Activated T-helper 9 cell treated with anti-CD3 and anti-CD28 coated beads, Interleukin-2, amount 50 U/mL, for 16 hours (primary cell): ENCODE results near the gene CMAS.
"Not testable (repeated sequence)": the region's sequence is repeated elsewhere in the genome, so short reads cannot be mapped to it uniquely, and the experiment has no call there.

ENCODE experiments used
- DNase-seq: peaks from one replicate; pipeline ENCODE4 v3.0.0-alpha.2; 2020; ENCODE audit warnings: low read depth

Gene CMAS

DNA sequence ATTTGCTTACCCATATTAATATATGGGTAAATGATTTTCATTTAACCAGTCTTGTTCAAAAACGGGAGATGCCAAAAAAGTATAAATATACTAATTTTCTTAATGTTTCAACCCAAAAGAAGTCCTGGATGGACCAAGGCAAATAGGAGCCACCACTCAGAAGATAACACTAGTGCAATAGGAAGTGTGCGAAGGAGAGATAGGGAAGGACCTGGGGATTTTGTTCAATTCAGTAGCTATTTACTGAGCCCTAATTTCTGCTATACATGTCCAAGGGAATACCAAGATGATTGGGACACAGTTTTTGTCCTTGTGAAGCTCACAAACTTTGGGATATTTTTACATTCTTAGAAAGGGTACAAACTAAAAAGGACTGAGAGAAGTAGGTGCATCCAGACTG lies 1.5 kb downstream of the CMAS start:
- DNase-seq = no peak

DNA sequence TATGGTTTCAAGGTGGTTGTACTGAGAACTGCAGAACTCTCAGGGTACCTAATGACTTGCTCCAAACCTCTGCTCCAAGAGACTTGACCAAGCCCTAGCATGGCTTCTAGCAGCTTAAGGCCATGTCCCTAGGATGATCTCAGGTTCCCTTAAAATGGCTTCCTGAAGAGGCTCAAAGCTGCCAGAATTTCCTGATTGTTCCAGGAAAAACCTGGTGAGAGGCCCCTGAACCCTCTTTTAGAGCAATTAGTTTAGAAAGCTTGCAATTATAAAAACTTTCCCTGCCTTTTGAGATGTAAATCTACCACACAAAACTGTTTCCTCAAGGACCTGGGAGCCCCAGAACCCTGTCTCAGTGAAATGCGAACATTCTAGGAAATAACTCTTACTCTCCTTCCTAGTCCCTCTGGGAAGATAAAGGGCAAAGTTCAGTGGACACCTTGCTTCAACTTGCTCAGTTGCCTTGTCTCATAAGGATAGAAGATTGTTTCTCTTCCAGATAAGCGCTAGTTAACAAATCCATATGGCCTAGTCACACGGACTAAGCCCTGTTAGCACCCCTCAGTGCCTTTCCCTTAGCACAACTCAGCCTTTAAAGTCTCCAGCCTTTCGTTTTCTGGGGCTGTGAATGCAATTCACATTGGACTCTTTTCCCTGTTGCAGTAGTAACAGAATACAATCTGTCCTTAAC lies 2.5 kb downstream of the CMAS start:
- DNase-seq = no peak

DNA sequence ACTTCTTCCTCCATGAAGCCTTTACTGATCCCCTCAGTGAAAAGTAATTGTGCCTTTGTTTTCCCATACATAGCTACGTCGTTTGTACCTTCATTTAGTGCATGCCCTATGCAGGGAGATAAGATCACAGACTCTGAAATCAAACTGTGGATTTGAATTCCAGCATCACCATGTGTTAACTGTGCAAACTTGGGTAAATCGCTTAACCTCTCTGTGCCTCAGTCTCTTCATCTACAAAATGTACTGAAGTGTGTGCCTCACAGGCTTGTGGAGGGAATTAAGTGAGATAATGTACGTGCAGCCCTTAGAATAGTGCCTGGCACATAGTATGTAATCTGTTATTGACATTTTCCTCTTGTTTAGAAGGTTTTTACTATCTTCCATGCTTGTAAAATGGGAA lies 4.1 kb downstream of the CMAS start:
- DNase-seq = no peak

DNA sequence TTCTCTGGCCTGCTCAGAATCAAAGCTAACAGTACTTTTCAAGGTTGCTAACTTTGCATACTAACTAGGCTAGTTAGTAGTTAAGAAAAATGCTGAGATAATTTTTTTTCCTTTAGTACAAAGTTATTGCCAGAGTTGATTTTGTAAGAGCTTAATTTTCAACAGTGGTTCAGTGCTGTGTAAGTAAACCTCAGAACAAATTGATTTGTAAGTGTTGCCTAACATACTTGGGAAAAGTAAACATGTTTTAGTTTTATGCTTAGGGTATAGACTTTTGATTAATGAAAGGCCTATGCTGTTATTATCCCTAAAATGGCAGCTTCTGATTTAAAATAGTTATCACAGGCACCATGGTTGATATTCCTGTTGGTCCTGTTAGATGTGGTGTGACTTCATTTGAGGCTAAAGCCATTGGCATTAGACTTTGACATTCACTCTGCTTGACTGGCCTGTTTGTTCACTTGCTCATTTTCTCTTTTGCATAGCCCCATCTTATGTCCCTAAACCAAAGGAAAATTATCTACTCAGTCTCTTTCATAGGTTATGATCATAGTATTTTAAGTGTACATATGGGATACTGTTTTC lies 5.2 kb downstream of the CMAS start:
- DNase-seq = no peak

DNA sequence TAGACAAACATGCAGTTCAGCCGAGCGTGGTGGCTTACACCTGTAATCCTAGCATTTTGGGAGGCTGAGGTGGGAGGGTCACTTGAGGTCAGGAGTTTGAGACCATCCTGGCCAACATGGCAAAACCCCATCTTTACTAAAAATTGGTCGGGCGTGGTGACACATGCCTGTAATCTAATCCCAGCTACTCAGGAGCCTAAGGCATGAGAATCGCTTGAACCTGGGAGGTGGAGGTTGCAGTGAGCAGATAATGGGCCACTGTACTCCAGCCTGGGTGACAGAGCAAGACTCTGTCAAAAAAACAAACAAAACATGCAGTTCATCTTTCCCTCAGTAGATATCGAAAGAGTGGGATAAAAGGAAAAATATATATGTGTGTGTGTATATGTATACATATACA lies 7.0 kb downstream of the CMAS start:
- DNase-seq = not testable (repeated sequence)

DNA sequence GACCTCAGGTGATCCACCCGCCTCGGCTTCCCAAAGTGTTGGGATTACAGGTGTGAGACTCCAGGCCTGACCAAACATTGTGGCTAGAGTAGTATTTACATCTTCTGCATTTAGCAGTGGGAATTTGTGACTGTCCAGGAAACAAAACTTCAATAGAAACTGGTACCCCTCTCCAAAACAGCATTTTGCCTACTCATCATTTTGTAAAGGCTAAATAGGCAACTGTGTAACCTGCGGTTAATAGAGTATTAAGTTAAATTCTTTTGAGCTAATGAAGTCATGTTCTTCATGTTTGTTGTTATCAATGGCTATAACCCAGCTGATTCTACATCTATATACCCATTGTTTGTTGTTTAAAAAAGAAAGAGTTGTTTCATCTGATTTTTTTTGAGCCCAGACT lies 8.1 kb downstream of the CMAS start:
- DNase-seq = no peak

DNA sequence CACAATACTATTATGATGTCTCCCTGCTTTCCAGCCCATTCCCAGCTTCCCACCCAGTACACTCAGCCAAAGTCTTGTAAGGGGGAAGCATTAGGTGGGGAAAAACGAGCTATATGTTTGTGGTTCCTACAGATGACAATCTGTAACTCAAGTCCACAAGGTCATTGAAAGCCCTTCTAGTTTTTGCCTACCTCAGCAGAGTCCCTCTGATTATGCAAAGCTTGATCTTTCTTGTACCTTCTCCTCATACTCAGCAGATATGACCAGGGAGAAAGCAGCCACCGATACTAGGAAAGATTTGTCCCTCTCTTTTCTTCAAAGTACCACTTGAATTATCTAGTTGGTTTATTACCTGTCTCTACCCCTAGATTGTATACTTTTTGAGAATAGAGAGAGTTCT lies 10.6 kb downstream of the CMAS start:
- DNase-seq = no peak

DNA sequence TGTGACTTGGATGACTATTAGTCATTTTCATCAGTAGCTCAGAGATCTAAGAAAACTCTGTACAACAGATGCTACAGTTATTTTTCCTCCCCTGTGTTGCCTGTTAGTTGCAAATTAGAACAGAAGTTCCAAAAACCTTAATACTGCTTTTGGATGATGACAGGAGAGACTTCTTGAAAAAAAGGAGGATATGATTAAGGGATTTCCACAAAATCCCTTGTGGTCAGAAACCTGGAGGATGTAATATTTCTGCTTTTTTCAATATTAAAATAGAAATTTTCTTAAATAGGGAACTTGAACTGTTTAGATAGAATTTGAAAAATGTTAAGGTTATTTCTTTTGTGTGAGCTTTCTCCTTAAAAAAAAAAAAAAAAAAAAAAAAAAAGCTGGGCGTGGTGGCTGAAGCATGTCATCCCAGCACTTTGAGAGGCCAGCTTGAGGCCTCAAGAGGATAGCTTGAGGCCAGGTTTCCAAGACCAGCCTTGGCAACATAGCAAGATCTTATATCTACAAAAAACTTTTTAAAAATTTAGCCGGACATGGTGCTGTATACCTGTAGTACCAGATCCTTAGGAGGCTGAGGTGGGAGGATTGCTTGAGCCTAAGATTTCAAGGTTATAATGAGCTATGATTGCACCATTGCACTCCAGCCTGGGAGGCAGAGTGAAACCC lies 14.1 kb downstream of the CMAS start:
- no peak for DNase-seq

DNA sequence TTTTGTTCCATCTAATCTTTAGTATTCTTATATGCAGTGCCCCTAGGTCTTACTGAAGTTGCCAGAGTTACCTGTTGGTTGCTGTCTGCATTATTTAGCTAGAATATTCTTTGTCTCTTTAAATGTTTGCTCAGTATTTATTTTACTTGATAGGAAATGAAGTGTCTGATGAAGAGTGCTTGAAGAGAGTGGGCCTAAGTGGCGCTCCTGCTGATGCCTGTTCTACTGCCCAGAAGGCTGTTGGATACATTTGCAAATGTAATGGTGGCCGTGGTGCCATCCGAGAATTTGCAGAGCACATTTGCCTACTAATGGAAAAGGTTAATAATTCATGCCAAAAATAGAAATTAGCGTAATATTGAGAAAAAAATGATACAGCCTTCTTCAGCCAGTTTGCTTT lies 18.9 kb downstream of the CMAS start:
- no peak for DNase-seq

DNA sequence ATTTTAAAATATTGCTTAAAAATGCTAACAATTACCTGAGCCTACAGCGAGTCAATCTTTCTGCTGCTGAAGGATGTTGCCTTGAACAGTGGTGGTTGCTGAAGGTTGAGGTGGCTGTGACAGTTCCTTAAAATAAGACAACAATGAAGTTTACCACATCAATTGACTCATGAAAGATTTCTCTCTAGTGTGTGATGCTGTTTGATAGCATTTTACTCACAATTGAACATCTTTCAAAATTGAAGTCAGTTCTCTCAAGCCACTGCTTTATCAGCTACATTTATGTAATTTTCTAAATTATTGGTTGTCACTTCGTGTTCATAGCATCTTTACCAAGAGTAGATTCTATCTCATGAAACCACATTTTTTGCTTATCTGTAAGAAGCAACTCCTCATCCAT lies 20.3 kb downstream of the CMAS start:
- no peak for DNase-seq

DNA sequence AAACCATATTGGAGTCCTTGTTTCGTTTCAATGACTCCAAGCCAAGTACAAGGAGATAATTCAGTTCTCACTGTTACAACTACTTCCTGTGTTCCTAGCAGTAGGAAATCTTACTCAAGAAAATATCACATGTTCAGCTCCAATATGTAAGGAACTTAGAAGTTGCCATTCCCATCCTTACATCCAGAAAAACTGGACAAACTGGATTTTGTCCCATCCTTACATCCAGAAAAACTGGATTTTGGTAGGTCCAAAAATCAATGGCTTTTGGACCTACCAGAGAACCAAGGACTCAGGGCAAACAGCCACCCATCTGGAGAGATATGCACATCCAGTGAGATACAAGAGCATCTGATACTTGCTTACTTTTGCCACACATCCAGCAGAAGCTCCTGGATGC lies 23.8 kb downstream of the CMAS start:
- no peak for DNase-seq

DNA sequence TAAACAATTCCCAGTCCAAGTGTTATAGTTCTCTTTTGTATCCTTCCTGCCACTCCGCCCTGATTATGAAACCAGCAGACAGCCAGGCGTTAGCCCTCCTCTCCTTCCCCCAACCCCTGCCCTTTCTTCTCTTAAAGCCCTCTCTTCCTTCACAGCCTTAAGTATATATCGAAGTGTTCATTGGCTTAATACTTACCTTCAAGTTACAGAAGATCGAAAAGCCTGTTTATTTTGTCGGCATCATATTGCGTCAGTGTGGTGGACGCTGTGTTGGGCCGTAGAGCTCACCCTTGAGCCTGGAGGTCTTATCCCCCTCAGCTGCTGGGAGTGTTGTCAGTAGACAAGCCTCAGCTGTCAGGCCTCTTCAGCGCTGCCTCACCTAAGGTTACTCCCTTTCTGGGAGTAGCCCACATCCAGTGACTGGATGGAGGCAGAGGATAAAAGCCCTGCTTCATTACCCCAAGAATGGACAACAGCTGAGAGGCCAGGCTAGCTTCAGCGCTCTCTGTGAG lies 36.2 kb downstream of the CMAS start:
- no peak for DNase-seq

DNA sequence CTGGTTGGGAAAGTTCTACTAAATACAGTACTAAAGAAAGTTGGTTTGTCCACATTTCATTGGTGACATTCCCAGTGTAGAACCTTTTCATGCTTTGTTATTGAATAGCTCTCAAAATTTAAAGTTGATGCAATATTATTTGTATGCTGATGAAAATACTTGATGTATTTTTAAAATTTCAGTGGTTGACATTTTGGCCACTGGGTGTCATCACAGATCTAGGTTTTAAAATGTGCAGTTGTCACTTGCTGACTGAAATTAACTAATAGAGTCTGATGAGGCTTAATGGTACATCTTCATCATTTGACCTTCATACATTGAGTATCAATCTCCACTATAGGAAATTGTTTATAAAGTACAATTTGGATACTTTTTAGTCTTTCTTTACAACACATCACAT lies 37.1 kb downstream of the CMAS start:
- no peak for DNase-seq

DNA sequence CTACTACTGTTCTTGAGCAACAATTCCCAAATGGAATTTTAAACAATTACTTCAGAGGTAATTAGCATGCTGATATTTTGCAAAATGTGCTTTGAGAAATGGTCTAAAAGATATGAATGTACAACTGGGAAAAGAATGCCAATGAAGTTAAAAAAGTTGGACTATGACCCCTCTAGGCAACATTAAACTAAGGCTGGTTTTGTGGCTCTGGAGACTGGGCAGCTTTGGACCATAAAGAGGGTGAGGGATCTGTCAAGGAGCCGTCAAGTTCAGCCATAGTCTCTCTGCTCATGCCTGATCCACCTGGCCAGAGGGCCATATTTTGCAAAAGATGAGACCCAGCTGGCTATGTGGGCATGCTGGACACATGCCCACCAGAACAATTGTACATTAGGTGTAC lies 38.8 kb downstream of the CMAS start:
- DNase-seq = no peak

DNA sequence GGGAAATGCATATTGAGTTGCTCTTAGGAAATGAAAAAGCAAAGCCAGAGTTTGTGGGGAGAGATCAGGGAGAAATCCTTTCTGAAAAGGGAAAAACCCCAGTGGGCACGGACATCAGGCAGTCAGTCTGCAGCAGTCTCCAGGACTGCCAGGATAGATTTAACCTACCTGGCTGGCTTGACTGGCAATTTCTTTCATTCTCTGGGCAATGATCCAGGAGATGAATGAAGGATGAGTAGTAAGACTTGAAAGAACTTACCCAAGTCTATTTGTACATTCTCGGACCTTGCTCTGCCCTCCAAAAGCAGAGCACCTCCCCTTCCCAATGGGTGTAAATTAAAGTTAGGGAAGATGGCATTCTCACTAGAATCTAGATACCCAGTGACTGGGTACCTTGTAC lies 42.9 kb downstream of the CMAS start:
- no peak for DNase-seq

DNA sequence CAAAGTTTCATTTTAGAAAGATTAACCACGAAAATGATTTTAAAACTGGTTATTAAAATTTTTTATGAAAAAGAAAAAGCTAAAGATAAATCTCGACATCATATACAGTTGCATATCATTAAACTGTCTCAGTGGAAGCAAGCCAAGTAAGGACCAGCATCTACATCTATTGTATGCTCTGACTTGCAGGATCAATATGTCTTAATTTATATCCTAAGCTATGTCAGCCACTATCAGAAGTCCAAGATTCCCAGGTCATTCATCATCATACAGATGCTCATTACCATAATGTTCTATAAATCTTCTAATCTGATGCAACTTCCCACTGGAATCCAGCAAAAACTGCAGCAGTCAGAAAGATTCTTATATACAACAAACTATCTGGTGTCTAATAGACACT lies 43.5 kb downstream of the CMAS start:
- no peak for DNase-seq

DNA sequence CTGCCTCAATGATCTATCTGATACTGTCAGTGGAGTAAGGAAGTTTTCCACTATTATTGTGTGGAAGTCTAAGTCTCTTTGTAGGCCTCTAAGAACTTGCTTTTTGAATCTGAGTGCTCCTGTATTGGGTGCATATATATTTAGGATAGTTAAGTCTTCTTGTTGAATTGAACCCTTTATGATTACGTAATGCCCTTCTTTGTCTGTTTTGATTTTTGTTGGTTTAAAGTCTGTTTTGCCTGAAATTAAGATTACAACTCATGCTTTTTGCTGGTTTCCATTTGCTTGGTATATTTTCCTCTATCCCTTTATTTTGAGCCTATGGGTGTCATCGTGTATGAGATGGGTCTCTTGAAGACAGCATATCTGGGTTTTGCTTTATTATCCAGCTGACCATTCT lies 53.0 kb downstream of the CMAS start:
- not testable (repeated sequence) for DNase-seq

DNA sequence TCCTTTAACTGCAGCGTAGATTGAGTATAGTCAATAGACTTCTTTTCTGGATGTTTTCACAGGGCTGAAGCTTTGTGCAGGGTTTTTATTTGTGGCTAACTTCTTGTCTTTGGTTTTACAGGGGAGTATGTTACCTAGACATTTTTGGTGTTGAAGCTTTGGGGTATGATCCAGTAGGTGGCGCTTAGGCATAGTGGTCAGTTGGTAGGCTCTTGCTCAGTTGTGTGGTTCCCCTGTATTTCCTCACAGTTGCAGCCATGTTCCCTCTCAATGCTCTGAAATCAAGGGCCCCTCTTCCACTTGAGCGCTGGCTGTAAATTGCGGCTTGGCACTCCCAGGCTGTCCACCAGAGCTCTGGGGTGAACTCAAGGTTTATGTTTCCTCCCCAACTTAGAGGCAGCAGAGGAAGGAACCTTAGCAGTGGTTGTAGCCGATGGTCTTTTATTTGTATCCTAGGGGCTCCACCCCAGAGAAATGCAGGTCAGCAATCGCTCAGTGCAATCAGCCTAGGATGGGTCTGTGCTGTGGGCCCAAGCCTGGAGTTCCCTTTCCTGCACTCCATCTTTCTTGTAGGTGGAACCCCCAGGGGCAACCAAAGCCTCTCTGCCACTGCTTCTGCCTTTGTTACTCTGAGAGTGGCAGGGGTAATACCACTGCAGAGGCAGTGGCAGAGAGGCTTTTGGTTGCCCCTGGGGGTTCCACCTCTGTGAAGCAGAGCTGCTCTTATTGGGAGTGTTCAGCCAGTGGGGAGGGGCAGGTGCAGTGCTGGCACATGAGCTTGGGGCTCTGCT lies 55.1 kb downstream of the CMAS start:
- DNase-seq = peak; percentile 9

DNA sequence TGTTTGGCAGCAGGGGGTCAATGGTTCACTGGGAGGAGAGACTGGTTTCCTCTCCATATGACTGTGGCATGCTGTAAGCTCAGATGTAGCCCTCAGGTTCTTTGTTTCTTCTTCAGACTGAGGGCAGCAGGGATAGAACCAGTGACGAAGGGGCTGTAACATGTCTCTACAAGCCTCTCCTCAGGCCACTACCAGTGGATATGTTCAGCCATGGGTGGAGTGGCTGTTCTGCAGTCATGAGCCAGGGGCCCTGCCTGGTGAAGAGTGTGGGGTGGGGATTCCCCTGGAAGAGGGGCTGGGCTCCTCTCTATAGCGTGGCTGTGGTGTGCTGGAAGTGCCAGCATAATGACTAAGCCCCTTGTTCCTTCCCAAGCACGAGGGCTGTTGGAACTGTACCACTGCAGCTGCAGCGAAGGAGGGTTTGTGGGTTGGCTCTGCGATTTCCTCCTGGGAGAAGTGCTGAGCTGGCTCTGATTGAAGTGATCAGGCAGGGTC lies 55.8 kb downstream of the CMAS start:
- no peak for DNase-seq

DNA sequence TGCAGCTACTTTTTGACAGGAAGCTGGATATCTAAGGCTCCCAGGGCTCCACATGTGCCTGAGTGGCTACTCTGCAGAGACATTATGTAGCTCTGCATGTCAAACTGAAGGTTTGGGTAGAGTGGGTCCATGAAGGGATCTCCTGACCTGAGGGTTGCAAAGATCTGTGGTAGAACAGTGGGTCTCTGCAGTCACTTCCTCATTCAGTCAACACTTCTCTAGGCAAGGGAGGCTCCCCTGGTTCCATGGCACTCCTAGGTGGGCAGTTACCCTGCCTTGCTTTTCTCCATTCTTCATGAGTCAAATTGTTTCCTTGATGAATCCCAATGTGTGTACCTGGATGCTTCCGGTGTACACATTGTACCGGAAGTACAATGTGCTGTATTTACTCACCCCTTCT lies 57.4 kb downstream of the CMAS start:
- no peak for DNase-seq

DNA sequence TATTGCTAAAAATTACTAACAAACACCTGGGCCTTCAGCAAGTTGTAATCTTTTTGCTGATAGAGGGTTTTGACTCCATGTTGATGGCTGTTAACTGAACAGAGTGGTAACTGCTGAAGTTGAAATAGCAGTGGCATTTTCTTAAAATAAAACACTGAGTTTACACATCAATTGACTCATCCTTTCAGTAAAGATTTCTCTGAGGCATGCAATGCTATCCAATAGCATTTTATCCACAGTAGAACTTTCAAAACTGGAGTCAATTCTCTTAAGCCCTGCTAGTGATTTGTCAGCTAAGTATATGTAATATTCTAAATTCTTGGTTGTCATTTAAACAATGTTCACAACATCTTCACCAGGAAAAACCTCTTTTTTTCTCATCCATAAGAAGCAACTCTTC lies 59.5 kb downstream of the CMAS start:
- no peak for DNase-seq

DNA sequence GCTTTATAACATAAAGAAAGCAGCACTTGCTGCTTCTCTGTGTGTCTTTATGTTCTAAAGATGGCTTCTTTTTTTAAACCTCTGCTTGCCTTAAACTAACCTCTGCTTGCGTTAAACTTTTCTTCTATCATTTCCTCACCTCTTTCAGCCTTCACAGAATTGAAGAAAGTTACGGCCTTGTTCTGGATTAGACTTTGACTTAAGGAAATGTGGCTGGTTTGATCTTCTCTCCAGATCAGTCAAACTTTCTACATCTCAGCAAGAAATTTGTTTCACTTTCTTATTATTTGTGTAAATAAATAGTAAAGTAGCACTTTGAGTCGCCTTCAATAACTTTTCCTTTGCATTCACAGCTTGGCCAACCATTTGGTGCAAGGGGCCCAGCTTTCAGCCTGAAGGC lies 64.2 kb downstream of the CMAS start:
- no peak for DNase-seq
